Measurements from ENCODE around the gene MRTFB.

- TF ChIP-seq NFRKB (IDR thresholded peaks at IDR 0.05) (no peak), TARDBP (IDR thresholded peaks at IDR 0.05) (no peak), FOXM1 (IDR thresholded peaks at IDR 0.05; ENCODE audit: borderline replicate concordance) (no peak), ARNT (IDR thresholded peaks at IDR 0.05) (no peak), HDGF (IDR thresholded peaks at IDR 0.05; ENCODE audit: borderline replicate concordance) (no peak), SUZ12 (IDR thresholded peaks at IDR 0.05) (no peak), BHLHE40 (IDR thresholded peaks at IDR 0.05; ENCODE audit: borderline replicate concordance) (no peak), SP1 (IDR thresholded peaks at IDR 0.05) (no peak), ELF4 (IDR thresholded peaks at IDR 0.05) (no peak)
- TF ChIP-seq, protein P1, sequence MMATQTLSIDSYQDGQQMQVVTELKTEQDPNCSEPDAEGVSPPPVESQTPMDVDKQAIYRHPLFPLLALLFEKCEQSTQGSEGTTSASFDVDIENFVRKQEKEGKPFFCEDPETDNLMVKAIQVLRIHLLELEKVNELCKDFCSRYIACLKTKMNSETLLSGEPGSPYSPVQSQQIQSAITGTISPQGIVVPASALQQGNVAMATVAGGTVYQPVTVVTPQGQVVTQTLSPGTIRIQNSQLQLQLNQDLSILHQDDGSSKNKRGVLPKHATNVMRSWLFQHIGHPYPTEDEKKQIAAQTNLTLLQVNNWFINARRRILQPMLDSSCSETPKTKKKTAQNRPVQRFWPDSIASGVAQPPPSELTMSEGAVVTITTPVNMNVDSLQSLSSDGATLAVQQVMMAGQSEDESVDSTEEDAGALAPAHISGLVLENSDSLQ (IDR thresholded peaks at IDR 0.05) = no peak
Measured at GRCh38 chr16:14248791-14249190, 177.7 kb downstream of the MRTFB start.

All from HEK293T (cell line).